Ectodermal cell (in vitro differentiated cells): ENCODE measurements around the gene TTC27.

ENCODE experiments used
- H3K27ac ChIP-seq: 2 replicates; pipeline ENCODE4 v1.7.0; 2013; ENCODE audit warnings: mild to moderate bottlenecking, low read depth, low read length; ENCODE audit not compliant: insufficient read depth, poor library complexity, severe bottlenecking
- H3K27me3 ChIP-seq: 2 replicates; pipeline ENCODE4 v1.7.0; 2013; ENCODE audit warnings: mild to moderate bottlenecking, low read length; ENCODE audit not compliant: insufficient read depth, control insufficient read depth, poor library complexity, severe bottlenecking
- H3K36me3 ChIP-seq: one replicate; pipeline ENCODE4 v1.7.0; 2013; ENCODE audit warnings: low read length; ENCODE audit not compliant: control insufficient read depth, insufficient read depth
- H3K4me1 ChIP-seq: one replicate; pipeline ENCODE4 v1.7.0; 2013; ENCODE audit warnings: low read length; ENCODE audit not compliant: control insufficient read depth, insufficient read depth
- H3K4me3 ChIP-seq: 2 replicates; pipeline ENCODE4 v1.7.0; 2013; ENCODE audit warnings: low read depth, low read length, control low read depth; ENCODE audit not compliant: insufficient read depth
- H3K9me3 ChIP-seq: 2 replicates; pipeline ENCODE4 v1.7.0; 2013; ENCODE audit warnings: mild to moderate bottlenecking, low read length, moderate library complexity; ENCODE audit not compliant: control insufficient read depth
- WGBS, 2 experiments: methylation state at CpG; one replicate each; pipeline ENCODE4 v1.1.7; 2013; ENCODE audit warnings: missing lambda C conversion rate in 2 of 2; 5-methylcytosine and 5-hydroxymethylcytosine counted together

TTC27 gene

DNA sequence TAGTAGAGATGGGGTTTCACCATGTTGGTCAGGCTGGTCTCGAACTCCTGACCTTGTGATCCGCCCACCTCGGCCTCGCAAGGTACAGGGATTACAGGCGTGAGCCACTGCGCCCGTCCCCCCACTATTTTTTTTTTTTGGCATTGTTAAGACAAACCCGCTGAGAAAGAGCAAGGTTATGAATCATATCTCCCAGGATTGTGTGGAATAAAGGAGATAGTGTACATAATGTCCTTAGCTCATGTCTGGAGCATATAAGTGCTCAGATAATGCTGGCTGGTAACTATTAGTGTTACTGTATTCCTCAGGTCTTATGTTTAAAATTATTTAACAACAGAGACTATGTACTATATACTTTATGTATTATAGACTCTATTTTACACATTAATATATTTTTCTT, 36.0 kb downstream of the TTC27 start:
- no peaks in the 10 kb centered on the region for H3K27me3 ChIP-seq
- no peaks in the 10 kb centered on the region for H3K36me3 ChIP-seq
- no peak overlapping the region for H3K27ac ChIP-seq
- no peak overlapping the region for H3K4me3 ChIP-seq
- 90 to 98% methylated on average over 8 of the region's 8 CpGs for WGBS, 2 experiments
- H3K4me1 ChIP-seq, result no peaks in the 10 kb centered on the region
- no peaks in the 10 kb centered on the region for H3K9me3 ChIP-seq

DNA sequence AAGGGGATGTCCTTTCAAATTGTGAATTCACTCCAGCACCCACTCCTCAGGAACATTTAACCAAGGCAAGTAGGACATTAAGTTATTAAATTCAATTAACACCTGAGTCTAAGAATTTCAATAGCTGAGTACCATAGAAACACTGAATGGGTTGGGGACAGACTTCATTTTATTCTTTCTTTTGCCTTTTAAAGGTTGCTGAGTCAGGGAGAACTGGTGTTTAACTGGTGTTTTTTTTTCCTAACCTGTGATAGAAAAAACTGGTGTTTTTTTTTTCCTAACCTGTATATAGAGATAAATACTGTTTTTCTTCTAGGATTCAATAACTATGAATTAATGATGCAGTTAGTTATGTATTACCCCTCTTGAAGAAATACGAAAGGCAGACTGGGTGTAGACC, 38.9 kb downstream of the TTC27 start:
- H3K27me3 ChIP-seq, result no peaks in the 10 kb centered on the region
- no peak overlapping the region for H3K4me3 ChIP-seq
- H3K4me1 ChIP-seq, result no peaks in the 10 kb centered on the region
- no peak overlapping the region for H3K27ac ChIP-seq
- WGBS, 2 experiments, result no CpG with 5 or more reads among the region's 1 CpG
- no peaks in the 10 kb centered on the region for H3K9me3 ChIP-seq
- no peaks in the 10 kb centered on the region for H3K36me3 ChIP-seq

DNA sequence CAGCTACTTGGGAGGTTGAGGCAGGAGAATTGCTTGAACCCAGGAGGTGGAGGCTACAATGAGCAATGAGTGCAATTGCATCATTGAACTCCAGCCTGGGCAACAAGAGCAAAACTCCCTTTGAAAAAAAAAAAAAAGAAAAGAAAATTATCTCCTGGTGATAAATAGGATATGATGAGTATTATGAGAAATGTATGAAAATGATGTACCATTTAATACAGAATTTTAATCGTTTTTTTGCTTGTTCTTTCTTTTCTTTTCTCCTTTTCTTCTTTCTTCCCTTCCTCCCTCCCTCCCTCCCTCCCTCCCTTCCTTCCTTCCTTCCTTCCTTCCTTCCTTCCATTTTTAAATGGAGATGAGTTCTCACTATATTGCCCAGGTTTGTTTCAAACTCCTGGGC, 40.4 kb downstream of the TTC27 start:
- Histone ChIP-seq H3K27me3 (no peaks in the 10 kb centered on the region), H3K36me3 (no peaks in the 10 kb centered on the region), H3K4me1 (no peaks in the 10 kb centered on the region), H3K27ac (no peak overlapping the region), H3K9me3 (no peaks in the 10 kb centered on the region), H3K4me3 (no peak overlapping the region)
- no CpG with 5 or more reads among the region's 1 CpG for WGBS, 2 experiments

GRCh38 chr2:32671885-32672533, 44.2 kb downstream of the TTC27 start:
- Histone ChIP-seq H3K4me1 (no peaks in the 10 kb centered on the region), H3K9me3 (no peaks in the 10 kb centered on the region), H3K4me3 (no peak overlapping the region), H3K27me3 (no peaks in the 10 kb centered on the region), H3K27ac (no peak overlapping the region), H3K36me3 (no peaks in the 10 kb centered on the region)
- 97 to 99% methylated on average over 2 of the region's 2 CpGs for WGBS, 2 experiments

DNA sequence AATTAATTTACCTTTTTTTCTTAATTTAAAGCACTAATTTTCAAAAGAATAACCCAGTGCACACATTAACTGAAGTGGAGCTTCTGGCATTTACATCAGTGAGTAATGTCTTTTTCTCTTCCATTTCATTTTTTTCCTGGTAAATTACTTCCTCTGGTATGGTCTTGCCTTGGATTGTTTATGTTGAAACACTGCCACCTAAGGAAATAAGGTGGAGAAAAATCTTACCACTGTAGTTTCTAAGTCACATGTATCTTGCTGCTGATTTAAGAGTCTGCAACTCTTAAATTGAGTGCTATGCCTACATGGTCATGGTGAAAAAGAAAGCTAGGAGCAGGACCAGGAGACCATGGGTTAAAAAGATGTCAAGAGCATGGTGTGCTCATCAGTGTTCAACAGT, 51.0 kb downstream of the TTC27 start:
- H3K9me3 ChIP-seq, result no peaks in the 10 kb centered on the region
- no peaks in the 10 kb centered on the region for H3K27me3 ChIP-seq
- H3K27ac ChIP-seq, result no peak overlapping the region
- no peak overlapping the region for H3K4me3 ChIP-seq
- no peaks in the 10 kb centered on the region for H3K4me1 ChIP-seq
- no peaks in the 10 kb centered on the region for H3K36me3 ChIP-seq

GRCh38 chr2:32680942-32681341, 53.1 kb downstream of the TTC27 start:
- Histone ChIP-seq H3K27me3 (no peaks in the 10 kb centered on the region), H3K4me3 (no peak overlapping the region), H3K4me1 (no peaks in the 10 kb centered on the region), H3K36me3 (no peaks in the 10 kb centered on the region), H3K9me3 (no peaks in the 10 kb centered on the region), H3K27ac (no peak overlapping the region)
- 85 to 91% methylated on average over 4 of the region's 4 CpGs for WGBS, 2 experiments

- no peaks in the 10 kb centered on the region for H3K4me1 ChIP-seq
- H3K27ac ChIP-seq, result no peak overlapping the region
- H3K4me3 ChIP-seq, result no peak overlapping the region
- no peaks in the 10 kb centered on the region for H3K9me3 ChIP-seq
- no peaks in the 10 kb centered on the region for H3K27me3 ChIP-seq
- no peaks in the 10 kb centered on the region for H3K36me3 ChIP-seq
- 92 to 94% methylated on average over 5 of the region's 5 CpGs for WGBS, 2 experiments
These were observed 55.8 kb downstream of the TTC27 start for GRCh38 chr2:32683520-32684086.

DNA sequence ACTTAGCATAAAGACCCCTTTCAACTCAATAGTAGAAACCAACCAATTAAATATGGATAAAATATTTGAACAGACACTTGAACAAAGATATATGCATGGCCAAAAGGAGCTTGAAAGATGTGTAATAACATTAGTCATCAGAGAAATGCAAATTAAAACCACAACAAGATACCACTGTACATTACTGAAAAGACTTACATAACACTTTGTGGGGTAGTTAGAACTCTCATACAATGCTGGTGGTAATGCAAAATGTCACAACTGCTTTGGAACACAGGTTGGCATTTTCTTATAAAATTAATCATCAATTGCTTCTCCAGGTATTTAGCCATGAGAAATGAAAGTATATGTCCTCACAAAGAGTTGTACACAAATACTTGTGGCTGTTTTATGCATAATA, 60.7 kb downstream of the TTC27 start:
- Histone ChIP-seq H3K9me3 (no peaks in the 10 kb centered on the region), H3K27me3 (no peaks in the 10 kb centered on the region), H3K36me3 (no peaks in the 10 kb centered on the region), H3K4me3 (no peak overlapping the region), H3K27ac (no peak overlapping the region), H3K4me1 (no peaks in the 10 kb centered on the region)

GRCh38 chr2:32691678-32692077, 63.8 kb downstream of the TTC27 start:
- Histone ChIP-seq H3K4me3 (no peak overlapping the region), H3K27me3 (no peaks in the 10 kb centered on the region), H3K27ac (no peak overlapping the region), H3K36me3 (no peaks in the 10 kb centered on the region), H3K4me1 (no peaks in the 10 kb centered on the region), H3K9me3 (no peaks in the 10 kb centered on the region)

DNA sequence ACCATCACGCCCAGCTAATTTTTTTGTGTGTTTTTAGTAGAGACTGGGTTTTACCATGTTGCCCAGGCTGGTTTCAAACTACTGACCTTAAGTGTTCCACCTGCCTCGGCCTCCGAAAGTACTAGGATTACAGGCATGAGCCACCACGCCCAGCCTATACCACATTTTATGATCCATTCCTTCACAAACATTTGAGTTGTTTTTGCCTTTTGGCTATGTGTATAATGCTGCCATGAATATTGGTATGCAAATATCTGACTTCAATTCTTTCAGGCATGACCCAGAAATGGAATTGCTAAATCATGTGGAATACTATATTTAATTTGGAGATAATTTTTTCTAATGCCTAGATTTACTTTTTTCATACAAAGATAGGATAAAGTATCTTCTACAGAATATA, 68.6 kb downstream of the TTC27 start:
- Histone ChIP-seq H3K4me1 (no peaks in the 10 kb centered on the region), H3K4me3 (no peak overlapping the region), H3K27me3 (no peaks in the 10 kb centered on the region), H3K36me3 (no peaks in the 10 kb centered on the region), H3K9me3 (no peaks in the 10 kb centered on the region), H3K27ac (no peak overlapping the region)
- WGBS, 2 experiments, result 85 to 98% methylated on average over 4 of the region's 4 CpGs

- no peaks in the 10 kb centered on the region for H3K27me3 ChIP-seq
- no peaks in the 10 kb centered on the region for H3K9me3 ChIP-seq
- no peak overlapping the region for H3K4me3 ChIP-seq
- H3K4me1 ChIP-seq, result no peaks in the 10 kb centered on the region
- H3K36me3 ChIP-seq, result no peaks in the 10 kb centered on the region
- no peak overlapping the region for H3K27ac ChIP-seq
These were observed 69.3 kb downstream of the TTC27 start for GRCh38 chr2:32697156-32697555.
